ENCODE results near the gene NOSTRIN.
"Not testable (repeated sequence)": the region's sequence is repeated elsewhere in the genome, so short reads cannot be mapped to it uniquely, and the experiment has no call there.

NOSTRIN gene

GRCh38 chr2:168790226-168790902, 12.1 kb upstream of the NOSTRIN start:
- no peak for DNase-seq (ENCODE audit: low read depth, low spot score)

- DNase-seq (ENCODE audit: low read depth, low spot score) = not testable (repeated sequence)
Observed at GRCh38 chr2:168791140-168791539, 11.3 kb upstream of the NOSTRIN start.

DNA sequence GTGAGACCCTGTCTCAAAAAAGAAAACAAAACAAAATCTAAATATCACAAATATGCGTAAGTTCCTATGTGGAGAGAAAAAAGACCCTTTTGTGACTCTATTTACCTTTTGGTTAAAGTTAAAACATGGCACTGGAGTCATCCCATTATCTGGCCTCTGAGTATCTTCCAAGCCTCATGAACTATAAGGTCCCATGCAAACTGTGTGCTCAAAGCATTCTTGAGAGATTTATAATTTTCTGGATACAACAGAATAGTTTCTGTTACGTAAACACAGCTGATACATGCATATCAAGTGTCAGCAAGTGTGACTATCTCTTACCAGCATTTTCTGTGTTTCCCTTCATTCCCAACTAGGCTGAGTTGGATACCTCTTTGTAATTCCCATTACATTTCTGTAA, 8.8 kb upstream of the NOSTRIN start:
- DNase-seq (ENCODE audit: low read depth, low spot score) = no peak

GRCh38 chr2:168794968-168795367, 7.5 kb upstream of the NOSTRIN start:
- DNase-seq (ENCODE audit: low read depth, low spot score) = no peak

DNA sequence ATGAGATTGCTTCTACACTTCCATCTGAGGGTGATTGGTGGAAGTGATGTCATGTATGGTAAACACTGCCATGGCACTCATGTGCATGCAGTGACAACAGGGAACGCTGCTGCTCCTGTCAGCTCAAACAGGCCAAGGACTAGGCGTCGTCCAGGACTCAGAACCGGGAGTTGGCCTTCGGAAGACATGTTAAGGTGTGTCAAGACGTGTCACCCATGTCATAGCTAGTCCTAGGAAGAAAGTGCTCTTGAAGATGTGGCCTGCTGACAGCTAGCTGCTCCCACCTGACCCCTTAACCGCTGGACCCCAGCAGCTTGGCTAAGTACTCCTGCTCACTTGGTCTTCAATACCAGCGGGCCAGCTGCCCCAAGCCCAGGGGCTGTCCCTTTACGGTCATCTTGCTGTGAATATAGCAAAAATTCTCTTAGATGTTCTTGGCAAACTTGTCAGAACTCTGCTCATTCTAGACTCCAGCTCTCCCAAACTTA, 6.3 kb upstream of the NOSTRIN start:
- no peak for DNase-seq (ENCODE audit: low read depth, low spot score)

- no peak for DNase-seq (ENCODE audit: low read depth, low spot score)
Observed at GRCh38 chr2:168796583-168797285, 5.7 kb upstream of the NOSTRIN start.

DNA sequence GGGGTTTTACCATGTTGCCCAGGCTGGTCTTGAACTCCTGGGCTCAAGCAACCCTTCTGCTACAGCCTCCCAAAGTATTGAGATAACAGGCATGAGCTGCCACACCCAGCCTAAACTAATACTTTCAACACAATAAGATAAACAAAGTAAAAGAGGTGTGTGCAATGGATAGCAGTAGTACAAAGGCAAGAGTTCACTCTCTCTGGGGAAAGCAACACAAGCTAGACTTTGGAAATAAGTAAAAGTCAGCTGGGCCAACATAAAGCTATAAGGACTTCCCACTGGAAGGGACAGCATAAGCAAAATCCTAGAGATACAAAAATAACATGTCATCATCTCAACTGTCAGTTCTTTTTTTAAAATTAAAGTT, 5.2 kb upstream of the NOSTRIN start:
- no peak for DNase-seq (ENCODE audit: low read depth, low spot score)

DNA sequence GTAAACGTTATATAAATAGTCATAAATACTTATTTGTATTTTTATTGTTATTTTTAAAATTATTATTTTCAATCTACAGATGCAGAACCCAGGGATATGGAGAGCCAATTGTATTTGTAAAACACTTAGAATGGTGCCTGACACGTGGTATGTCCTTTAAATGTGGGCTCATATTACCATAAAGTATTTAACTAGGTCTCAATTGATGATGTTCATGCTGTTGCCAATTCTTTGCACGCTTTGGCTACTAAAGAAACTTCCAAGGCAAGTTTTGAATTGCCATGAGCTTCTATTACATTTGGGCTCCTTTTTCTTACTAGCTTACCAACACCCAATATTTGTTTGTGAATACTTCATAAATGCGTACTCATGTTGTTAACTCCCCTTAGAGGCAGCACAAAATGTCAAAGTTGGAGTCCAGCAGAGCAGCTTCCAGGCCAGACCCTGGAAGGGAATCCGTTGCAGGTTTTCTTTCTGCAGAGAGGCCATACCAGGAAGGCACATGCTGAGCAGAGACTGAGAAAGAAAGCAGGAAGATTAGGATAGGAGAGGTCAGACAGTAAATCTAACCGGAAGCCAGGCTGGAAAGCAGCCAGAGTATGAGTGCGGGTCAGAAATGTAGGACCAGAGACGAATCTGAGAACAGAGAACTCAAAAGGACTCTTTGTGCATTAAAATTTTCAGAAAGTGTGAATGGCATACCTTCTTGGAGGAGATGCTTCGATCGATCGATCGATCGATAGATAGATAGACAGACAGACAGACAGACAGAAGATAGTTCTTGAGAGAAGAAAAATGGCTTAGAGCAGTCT, 4.2 kb upstream of the NOSTRIN start:
- no peak for DNase-seq (ENCODE audit: low read depth, low spot score)

GRCh38 chr2:168798888-168799410, 3.5 kb upstream of the NOSTRIN start:
- no peak for DNase-seq (ENCODE audit: low read depth, low spot score)

DNA sequence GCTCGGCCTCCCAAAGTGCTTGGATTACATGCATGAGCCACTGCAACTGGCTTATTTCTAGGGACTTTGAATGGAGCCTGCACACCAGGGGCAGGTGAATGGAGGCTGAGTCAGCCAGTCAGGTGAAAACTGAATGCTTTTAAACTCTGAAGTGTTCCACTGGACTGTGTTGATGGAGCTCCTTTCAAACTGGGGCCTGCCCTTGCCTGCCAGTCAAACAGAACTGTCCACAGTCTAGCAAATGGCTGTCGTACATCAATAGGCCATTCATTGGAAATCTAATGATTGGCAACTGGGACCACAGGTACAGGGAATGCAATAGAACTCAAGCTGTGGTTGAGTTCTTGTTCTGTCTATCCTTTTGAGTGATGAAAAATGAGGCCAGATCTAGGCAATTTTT, 966 bp upstream of the NOSTRIN start:
- DNase-seq (ENCODE audit: low read depth, low spot score) = no peak

GRCh38 chr2:168802859-168803725, 655 bp downstream of the NOSTRIN start:
- no peak for DNase-seq (ENCODE audit: low read depth, low spot score)

- no peak for DNase-seq (ENCODE audit: low read depth, low spot score)
Observed at GRCh38 chr2:168804214-168804613, 1.8 kb downstream of the NOSTRIN start.

GRCh38 chr2:168805615-168806014, 3.2 kb downstream of the NOSTRIN start:
- DNase-seq (ENCODE audit: low read depth, low spot score) = no peak

DNA sequence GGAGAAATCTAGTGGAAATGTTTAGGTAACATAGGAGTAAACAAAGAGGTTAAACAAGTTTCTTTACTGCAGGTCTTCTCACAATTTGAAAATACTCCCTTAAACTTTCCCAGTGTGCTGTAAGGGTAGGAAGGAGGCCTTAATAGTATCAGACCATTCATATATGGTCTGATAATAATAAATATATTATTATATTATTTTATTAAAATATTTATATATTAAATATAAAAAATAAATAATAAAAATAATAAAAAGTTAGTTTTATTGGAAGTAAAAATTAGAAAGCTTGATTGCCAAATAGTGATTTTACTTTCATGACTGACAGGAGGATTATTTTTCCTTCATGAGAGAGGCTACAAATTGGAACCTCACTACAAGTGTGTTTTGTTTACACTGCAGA, 7.1 kb downstream of the NOSTRIN start:
- no peak for DNase-seq (ENCODE audit: low read depth, low spot score)

DNA sequence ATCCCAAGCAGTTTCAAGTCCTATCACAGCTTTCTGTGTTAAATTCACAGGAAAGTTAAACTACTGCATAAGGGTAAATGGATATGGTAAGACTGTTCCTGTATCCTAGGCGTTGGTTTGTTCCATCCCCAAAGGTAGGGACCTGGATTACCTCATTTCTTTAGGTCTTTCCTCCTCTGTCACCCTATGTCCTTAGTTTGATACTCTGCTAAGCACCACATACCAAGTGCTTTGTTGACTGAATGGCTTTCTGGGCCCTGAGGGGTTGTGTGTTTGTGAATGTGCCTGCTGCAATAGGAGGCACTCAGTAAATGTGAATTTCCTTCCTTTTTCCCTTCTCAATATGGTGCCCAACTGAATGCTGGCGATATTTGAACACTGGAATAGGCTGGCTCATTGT, 7.8 kb downstream of the NOSTRIN start:
- no peak for DNase-seq (ENCODE audit: low read depth, low spot score)

DNA sequence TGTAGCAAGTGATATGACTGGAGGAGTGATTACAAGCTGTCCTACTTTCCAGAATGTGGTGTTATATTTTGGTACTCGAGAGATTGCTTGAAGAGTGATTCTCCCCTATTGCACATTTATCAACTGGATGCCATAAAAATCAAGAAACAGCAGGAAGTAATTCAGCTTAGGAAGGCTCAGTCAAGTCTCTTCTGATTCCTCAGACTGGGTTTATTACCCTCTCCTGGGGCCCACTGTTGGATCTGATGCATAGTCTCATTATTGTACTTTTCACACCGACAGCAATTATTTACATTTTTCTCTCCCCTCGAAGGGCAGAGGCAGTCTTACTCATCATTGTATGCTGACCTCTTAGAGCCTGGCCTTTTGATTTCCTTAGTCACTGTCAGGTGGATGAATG, 9.3 kb downstream of the NOSTRIN start:
- no peak for DNase-seq (ENCODE audit: low read depth, low spot score)

GRCh38 chr2:168814046-168814445, 11.6 kb downstream of the NOSTRIN start:
- no peak for DNase-seq (ENCODE audit: low read depth, low spot score)

DNA sequence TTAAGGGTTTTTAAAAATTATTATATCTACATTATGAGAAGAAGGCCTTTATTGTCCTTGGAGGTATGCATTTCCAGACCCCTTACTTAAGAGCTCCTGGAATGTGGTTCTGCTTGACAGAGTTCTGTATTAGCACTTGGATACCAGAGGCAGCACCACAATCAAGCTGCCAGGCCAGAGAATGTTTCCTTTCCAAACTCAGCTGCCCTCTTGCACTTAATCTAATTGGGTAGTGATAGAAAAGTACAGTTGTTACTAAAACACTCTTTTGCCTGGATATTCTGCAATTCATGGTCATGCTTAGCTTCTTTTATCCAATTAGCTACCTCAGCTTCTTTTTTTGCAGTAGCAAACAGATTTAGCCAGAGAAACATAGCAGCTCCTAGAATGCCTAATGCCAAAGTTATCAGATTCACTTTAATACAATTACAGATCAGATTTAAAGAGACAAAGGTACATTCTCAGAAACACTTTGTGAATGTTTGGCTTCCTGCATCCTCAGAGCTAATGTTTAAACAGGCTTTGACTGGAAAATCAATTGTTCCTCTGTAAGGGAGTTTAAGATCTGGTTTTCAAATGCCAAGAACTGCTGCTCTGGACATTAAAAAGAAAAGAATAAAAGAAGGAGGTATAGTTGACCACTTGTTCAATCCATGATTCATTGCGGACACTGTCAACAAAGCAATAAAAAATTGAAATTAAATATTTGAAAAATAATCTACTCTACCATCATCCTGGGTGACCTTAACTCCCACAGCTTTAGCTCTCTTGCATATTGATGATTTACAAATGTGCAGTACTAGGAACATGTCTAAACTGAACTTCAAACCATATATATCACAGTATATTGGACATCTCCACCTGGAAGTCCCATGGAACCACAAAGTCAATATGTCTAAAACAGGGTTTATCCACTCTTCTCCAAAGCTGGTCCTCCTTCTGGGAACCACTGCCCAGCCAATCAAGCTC, 12.8 kb downstream of the NOSTRIN start:
- no peak for DNase-seq (ENCODE audit: low read depth, low spot score)

DNA sequence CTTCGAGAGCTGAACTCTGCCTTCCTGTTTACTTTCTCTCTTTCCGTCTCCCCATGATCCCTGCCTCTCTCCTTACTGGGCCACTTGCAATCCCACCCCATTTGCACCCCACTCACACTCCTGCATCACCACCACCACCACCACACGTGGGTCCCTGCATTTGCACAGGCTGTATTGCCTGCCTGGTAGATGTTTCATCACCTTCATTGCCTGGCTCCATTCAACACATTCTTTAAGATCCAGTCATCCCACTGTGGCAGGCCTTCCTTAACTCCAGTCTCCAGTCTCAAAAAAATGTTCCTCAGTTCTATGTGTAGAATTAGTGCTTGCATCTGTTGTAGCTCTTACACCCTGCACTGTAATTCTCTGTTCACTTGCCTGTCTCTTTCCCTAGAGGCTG, 13.9 kb downstream of the NOSTRIN start:
- no peak for DNase-seq (ENCODE audit: low read depth, low spot score)

- DNase-seq (ENCODE audit: low read depth, low spot score) = no peak
Observed at GRCh38 chr2:168819050-168819715, 16.7 kb downstream of the NOSTRIN start.

All from brain pericyte (primary cell).